Endometrial microvascular endothelial cells (primary cell): ENCODE results near the gene CLEC12A. TPM values are rescaled to one million over a fixed set of nuclear protein-coding genes. Genes with fewer than 3 reads are reported as not detected.
"Not testable (repeated sequence)": the region's sequence is repeated elsewhere in the genome, so short reads cannot be mapped to it uniquely, and the experiment has no call there.

ENCODE experiments used
- in situ Hi-C: cut with HindIII; loops from 2 replicates; pipeline ENCODE4 v1.10.0; 2017; ENCODE audit warnings: low sequenced_read_pairs, low pct_unique_long_range_greater_than_20kb; ENCODE audit errors: inconsistent ontology term
- total RNA-seq: library from RNA; depleted of rRNA; stranded (reverse); fragments of >200 nt; gene quantifications from one replicate; pipeline ENCODE4 v1.2.3, GENCODE V29; 2015; ENCODE audit errors: inconsistent ontology term

Gene CLEC12A
- not detected for total RNA-seq

DNA sequence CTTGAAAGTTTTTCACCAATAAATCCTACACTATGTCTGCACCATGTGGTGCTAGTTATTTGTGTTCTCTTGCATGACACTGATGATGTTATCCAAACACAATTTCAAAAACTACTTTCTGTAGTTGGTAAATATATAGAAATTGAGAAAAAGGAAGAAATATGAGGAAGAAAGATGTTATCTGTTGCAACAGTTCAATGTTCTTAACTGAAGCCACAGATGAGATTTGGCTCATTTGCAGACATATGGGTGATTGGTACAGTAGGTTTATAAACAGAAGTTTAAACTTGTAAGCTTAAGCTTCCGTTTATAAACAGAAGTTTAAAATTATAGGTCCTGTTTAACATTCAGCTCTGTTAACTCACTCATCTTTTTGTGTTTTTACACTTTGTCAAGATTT, at the start of gene CLEC12A:
CLEC12A (plus strand) TSS at position 229 of the 400 bp plus-strand sequence. CDS start 188 bp downstream, outside the sequence.
- in situ Hi-C loops, result no loop called here

DNA sequence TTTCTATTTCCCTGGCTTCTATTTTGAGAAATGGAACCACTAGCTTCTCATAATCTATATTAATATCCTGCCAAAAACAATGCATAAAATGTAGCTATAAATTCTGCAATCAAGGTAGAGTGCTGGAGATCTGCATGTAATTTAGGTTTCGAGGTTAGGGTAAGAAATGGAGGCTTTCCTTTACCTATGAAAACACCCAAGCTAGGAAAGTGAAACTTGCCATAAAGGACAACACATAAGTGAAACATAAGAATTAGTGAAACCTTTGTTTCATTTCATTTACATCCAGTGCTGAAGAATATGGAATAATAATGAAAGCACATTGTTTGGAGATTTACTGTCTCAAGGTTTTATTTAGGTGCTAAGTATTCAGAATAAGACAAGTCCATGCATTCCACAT, 48.8 kb upstream of the CLEC12A start:
- in situ Hi-C loops, result no loop called here

DNA sequence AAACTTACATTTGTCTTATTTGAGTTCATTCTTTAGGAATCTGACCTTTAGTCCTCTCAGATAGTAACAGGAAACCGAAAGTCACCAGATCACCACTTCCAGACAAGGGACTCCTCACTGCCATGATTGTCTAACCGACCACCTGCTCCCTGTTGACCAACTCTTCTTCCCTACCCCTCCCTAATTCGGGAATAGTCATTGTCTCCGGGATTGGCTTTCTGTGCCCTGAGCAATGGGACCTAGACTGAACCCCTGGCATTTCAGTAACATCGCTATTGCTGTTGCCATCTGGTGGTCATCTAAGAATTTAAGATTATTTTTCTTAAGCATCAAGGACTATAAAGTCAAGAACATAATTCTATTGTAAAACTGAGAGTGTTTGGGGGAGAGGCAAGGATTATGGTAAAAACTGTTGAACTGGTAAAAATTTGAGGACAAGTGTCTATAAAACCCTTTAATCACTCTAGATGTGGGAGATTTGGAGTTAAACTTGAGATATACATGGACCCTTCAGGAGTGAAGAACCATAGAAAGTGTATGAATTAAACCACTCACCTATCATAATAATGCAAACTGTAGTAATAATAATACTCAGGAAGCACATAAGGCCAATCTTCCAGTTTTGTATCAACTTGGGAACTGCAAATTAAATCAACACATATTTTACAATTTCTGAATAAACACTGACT, 45.4 kb upstream of the CLEC12A start:
- in situ Hi-C loops, result no loop called here

DNA sequence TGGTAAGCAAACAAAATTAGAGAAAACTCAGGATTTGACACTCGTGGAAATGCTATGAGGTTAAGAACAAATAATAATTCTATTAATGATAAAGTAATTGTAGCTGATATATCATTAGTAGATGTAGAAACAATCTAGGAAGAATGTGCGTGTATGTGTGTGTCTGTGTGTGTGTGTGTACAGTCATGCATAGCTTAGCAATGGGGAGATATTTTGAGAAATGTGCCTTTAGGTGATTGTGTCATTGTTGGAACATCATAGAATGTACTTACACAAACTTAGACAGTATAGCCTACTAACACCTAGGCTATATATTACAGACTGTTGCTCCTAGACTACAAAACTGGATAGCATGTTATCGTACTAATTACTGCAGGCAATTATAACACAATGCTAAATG, 44.3 kb upstream of the CLEC12A start:
- in situ Hi-C loops, result no loop called here

DNA sequence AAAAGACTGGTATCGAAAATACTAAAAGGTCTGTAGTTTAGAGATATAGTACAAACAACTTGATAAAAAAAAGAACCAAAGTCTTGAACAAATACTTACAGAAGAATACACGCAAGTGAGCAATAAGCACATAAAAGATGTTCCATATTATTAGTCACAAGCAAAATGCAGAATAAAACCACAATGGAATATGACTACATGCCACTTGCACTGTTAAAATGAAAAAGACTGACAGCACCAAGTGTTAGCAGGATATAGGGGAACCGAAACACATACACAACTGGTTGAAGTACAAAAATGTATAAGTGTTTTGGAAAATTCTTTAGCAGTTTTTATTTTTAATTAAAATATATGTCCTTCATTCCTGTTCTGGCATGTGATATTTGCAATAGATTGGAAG, 42.6 kb upstream of the CLEC12A start:
- in situ Hi-C loops, result no loop called here

DNA sequence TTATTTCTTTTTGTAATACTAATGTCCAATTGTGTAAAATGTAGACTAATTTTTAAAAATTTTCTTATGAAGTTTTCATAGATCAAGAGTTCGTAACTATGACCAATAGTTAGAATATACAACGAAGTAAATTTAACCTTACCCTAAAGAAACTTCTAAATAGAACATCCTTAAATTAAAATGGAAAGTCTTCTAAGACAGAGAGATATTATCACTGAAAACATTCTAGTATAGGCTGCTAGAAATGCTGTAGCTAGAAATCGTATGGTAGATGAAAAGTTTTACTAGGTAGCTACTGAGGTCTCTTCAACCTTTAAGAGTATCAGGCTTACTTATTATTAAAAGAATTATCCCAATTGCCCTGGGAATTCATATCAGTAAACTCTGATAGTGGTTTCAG, 40.0 kb upstream of the CLEC12A start:
- in situ Hi-C loops, result no loop called here

DNA sequence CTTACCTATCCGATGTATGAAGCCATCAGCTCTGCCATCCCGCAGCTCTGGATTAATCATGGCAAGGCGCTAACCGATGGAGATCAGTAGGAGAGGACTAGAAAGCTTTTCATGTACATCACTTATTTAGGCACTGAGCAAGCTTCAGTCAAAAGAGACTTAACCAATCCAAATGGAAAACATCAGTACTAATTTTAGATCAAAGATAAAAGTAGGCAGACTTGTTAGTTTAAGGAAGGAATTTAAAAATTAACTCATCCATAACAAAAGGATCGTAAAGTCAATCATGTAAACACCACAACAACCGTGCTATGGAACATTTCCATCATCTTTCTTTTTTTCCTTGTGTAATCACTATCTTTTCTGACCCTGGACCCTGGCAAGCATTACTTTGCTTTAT, 38.9 kb upstream of the CLEC12A start, which contains the start of gene CLEC2A:
CLEC2A (minus strand) TSS at position 101 of the 400 bp plus-strand sequence; CDS start at position 60, 41 bp downstream.
- in situ Hi-C loops, result no loop called here

DNA sequence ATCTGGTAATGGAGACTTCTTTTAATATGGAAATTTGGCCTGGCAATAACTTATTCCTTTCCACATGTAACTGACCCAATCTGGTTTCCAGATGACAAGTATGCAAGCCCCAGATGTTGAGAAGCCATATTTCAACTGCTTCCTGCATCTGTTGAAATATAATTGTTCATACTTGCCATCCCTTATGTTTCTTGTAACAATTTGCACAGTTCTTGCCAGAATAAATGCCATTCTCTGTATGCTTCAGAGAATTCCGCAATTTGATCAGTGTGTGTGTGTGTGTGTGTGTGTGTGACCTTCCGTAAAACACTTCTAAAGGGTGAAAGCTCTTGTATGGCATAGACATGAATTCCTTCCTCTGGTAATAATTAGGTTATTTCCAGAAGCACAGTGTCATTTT, 37.3 kb upstream of the CLEC12A start:
- in situ Hi-C loops, result no loop called here

DNA sequence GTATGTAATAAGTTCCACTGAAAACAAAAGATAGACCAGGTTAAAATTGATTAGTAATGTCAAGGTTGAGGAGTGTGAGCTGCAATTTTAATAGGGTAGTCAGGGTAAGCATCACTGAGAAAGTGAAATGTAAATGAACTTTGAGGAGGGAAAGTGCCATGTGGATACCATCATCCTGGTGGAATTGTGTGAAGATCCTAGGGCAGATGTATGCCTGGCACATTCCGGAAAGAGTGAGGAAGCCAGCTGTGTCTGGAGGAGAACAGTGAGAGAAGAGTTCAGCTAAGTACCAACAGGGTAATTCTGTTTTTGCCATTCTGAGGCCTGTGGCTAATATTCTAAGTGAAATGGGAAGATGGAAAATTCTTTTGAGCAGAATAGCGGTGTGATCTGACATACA, 36.2 kb upstream of the CLEC12A start:
- in situ Hi-C loops, result no loop called here

DNA sequence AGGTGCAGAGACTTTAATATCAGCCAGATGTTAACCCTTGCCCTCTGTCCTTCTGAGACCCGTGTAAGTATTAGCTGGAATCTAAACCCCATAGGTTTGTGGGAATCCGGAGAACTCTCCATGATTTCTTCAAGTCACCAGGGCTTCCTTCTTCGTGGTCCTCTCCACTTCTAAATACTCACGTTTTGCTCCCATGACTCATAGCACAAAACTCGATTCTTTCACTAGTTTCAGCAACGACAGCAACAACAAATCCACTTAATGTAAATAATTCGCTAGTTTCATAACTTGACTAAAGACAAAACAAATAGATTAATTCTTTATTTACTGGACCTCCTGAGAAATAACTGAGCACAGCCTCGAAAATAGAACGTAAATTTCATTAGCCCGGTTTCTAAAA, 34.6 kb upstream of the CLEC12A start:
- in situ Hi-C loops, result no loop called here

DNA sequence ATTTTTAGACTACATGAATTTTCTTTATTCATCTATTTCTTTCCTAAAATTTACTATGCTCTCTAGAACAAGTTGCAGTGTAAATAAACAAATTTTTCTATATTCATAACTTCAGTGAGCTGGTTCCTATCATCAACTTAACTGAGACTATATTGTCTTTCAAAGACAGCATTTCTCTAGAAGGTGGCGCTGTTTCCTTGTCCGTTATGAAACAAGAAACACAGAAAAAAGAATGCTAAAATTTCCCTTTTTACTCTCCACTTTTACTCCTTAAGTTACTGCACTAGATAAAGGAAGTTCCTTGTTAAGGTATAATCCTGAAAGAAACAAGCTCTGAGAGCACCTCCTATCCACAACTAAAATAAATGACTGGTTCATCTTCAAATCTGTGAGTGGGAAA, 30.8 kb upstream of the CLEC12A start:
- in situ Hi-C loops, result no loop called here

DNA sequence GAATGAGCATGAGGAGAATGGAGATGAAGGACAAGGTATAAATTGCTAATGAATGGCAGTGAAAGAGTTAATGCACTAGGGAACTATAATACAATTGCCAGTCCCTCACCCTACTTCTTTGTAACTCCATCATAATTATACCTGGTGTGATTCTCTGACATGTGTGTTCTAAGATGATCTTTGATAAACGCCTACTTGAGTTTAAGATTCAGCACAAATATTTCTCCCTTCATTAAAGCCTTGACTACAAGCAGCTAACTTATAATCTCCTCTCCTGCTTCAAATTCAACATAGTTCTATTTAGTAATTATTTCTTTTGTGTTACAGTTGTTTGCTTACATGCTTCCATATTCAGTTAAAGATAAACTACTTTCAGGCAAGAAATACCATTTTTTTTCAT, 29.4 kb upstream of the CLEC12A start:
- in situ Hi-C loops, result no loop called here

DNA sequence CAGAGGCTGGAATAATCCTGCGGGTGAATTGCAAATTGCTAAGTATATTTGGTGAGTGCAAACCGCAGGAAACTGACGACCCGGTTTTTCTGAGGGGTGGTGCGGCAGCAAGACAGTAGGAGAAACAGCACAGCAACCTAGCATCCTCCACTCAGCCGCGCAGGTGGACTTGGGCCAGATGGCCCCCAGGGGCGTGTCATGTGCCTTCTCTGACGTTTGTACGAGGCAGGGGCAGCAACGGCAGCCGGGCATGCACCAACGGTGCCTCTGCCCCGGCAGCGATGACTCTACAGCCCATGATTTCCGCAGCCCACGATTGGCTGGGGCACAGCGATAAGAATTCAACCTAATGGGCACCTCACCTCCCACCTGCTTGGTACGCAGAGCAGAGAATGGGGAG, 28.0 kb upstream of the CLEC12A start:
- in situ Hi-C loops, result no loop called here

DNA sequence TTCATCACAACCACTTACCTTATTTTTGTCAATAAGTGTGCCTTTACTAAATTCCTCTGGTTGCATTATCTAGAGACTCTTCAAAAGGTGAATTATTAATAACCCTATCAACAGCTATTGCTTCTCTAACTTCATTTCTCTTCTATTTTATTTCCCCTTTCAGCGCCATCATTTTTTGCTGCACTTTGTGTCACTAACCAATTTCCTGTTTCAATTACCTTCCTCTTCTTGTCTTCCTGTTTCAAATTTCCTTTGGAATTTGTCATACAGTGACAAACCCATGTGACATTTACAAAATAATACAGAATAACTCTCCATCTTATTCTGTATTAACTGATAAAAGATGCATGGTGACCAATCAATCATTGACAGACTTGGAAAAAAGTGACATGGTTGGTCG, 26.8 kb upstream of the CLEC12A start:
- in situ Hi-C loops, result no loop called here

DNA sequence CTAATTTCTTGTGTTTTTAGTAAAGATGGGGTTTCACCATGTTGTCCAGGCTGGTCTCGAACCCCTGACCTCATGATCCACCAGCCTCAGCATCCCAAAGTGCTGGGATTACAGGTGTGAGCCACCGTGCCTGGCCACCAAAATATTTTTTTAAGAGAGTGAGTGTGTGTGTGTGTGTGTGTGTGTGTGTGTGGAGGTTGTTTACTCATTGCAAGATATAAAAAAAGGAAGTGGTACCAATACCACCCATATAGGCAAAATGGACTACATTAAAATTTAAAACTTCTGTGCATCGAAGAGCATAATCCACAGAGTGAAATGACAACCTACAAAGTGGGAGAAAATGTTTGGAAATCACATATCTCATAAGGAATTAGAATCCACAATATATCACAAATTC, 23.5 kb upstream of the CLEC12A start:
- in situ Hi-C loops, result no loop called here

DNA sequence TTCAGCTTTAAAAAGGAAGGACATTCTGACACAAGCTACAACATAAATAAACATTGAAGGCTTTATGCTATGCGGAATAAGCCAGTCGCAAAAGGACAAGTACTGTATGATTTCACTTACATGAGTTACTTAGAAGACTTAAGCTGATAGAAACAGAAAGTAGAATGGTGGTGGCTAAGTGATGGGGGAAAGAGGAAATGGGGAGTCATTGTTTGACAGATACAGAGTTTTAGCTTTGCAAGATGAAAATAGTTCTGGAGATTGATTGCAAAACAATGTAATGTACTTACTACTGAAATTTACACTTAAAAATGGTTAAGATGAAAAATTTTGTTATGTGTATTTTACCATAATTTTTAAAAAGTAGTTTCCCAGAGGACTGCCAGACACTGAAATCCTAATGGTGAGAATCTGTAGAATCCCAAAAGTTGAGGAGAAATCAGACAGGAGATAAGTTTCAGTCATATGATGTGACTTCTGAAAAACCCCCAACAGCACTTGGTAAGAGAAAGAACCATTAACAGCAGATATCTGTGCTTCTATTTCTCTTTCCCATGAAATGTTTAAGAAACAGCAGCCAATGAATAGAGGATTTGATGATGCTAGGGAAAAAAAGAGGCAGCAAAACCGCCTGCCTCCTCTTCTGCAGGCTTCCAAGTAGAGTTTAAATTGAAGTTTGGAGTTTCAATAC, 22.5 kb upstream of the CLEC12A start:
- in situ Hi-C loops, result no loop called here

DNA sequence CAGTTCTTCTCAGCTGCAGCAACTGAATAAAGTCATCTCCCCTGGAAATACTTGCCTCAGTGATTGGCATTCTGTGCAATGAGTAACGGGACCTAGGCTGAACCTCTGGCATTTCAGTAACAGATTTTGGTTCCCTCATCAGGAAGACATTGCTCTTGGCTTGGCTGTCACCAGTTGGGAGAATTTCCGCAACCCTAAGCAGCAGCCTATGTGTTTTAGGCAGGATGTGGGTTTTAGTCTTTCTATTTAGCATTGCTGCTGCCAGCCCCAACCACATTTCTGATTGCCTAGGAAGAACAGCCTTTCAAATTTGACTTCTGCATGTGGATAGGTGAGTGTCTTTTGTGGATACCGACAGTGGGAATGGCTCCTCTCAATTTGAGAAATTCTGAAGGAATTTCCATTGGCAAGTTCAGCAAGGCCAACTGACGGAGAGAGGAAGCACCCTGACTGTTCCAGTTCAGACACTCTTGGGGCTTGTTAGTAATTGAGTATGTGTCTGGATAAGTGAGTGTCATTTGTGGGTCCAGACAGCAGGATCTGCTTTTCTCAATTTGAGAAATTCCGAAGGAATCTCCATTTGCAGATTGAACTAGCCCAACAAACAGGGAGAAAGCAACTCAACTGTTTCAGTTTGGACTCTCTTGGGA, 20.1 kb upstream of the CLEC12A start:
- in situ Hi-C loops, result no loop called here

DNA sequence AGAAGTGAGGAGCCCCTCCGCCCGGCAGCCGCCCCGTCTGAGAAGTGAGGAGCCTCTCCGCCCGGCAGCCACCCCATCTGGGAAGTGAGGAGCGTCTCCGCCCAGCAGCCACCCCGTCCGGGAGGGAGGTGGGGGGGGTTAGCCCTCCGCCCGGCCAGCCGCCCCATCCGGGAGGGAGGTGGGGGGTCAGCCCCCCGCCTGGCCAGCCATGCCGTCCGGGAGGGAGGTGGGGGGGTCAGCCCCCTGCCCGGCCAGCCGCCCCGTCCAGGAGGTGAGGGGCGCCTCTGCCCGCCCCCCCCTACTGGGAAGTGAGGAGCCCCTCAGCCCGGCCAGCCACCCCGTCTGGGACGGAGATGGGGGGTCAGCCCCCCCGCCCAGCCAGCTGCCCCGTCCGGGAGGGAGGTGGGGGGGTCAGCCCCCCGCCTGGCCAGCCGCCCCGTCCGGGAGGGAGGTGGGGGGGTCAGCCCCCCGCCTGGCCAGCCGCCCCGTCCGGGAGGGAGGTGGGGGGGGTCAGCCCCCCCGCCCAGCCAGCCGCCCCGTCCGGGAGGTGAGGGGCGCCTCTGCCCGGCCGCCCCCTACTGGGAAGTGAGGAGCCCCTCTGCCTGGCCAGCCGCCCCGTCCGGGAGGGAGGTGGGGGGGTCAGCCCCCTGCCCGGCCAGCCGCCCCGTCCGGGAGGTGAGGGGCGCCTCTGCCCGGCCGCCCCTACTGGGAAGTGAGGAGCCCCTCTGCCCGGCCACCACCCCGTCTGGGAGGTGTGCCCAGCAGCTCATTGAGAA, 18.1 kb upstream of the CLEC12A start:
- in situ Hi-C loops, result not testable (repeated sequence)

DNA sequence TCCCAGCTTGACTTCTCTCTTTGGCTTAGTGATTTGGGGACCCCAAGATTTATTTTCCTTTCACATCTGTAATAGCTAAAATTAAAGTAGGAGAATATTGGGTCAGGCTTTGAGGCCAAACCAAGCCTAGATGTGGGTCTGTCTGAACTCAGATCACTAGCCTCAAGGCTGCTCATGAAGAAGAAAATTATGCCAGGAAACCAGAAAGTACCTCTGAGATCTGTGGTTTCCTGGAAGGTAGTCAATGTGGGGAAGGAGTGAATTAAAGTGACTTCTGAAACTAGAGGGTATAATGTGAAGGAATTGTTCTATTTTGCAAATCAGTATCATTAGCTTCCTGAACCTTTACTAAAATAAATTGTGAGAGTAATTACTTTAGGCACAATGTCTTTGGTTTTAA, 13.4 kb upstream of the CLEC12A start:
- in situ Hi-C loops, result no loop called here
